GM18517 (cell line): ENCODE measurements around the gene MYLK.

Experiments used
- ATAC-seq: cut with Tn5 transposase; IDR thresholded peaks from one replicate; pipeline ENCODE4 v1.9.1; 2021; ENCODE audit warnings: mild to moderate bottlenecking, moderate library complexity; ENCODE audit not compliant: unreplicated experiment

MYLK gene

GRCh38 chr3:123571264-123571972 lies 312.7 kb downstream of the MYLK start:
- ATAC-seq, result no peak

- no peak for ATAC-seq
These were observed 315.3 kb downstream of the MYLK start for GRCh38 chr3:123568875-123569274.

DNA sequence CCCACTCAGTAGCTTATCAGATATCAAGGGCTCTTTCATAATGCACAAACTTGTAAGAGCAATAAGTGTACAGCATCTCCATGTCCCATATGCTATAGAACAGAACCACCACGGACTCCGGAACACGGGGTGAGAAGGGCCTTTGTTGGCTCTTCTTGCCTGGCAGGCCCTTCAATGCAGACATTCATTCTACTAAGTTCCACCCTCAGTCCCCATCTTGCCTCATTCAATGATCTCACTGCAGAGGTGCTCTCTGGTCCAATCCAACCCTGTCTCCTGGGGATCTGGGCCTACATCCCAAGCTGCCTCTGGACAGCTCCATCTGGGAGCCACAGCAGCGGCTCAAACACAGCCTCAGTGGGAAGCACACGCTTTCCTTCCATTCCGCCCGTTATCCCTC lies 316.1 kb downstream of the MYLK start:
- ATAC-seq, result no peak

DNA sequence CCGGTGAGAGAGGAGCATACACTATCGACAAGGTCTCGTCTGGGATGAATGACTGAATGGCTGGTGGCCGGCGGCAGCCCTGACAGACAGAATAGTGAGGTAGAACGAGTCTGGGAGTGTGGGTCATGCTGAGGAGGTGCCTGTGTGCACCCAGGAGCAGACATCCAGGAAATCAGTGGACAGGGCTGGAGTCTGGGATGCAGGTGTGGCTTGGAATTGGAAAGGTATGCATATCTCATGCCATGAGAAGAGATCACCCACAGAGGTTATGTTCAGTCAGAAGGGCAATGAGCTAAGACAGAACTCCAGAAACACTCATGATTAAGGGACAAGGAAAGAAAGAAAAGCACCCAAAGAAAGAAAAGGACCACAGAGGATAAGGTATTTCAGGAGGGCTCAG lies 320.1 kb downstream of the MYLK start:
- ATAC-seq, result no peak

GRCh38 chr3:123562547-123562946 lies 321.6 kb downstream of the MYLK start:
- ATAC-seq, result no peak

GRCh38 chr3:123561188-123561587 lies 322.9 kb downstream of the MYLK start:
- no peak for ATAC-seq
